ENCODE measurements around the gene GNRHR.

DNA sequence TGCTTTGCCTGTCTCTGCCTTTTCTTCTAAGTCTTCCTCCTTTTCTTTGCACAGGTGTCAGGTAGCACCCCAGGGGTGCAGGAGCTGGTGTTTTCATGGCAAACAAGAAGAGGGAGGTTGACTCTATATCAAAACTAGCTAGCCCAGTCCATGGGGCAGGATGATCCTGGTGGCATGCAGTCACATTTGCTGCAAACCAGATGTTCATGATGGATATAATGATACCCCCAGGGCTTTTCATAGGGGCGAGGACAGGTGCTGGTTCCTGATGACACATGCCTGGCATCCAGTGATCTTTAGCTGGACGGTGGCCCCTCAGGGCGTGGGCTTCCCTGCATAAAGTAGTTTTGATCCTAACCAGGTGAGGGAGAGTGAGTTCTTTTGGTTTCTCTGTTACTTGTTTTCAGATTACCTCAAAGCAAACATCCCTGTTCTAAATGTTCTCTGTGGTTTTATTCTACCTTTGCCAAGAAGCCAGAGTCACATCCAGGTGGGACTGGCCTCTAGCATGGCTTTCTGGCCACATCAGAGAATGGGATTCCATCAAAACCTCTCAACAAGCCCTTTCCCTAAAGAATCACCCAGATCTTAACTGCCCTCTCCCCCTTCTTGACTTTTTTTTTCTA is 42.1 kb downstream of the GNRHR start:
- TF ChIP-seq, protein P1, sequence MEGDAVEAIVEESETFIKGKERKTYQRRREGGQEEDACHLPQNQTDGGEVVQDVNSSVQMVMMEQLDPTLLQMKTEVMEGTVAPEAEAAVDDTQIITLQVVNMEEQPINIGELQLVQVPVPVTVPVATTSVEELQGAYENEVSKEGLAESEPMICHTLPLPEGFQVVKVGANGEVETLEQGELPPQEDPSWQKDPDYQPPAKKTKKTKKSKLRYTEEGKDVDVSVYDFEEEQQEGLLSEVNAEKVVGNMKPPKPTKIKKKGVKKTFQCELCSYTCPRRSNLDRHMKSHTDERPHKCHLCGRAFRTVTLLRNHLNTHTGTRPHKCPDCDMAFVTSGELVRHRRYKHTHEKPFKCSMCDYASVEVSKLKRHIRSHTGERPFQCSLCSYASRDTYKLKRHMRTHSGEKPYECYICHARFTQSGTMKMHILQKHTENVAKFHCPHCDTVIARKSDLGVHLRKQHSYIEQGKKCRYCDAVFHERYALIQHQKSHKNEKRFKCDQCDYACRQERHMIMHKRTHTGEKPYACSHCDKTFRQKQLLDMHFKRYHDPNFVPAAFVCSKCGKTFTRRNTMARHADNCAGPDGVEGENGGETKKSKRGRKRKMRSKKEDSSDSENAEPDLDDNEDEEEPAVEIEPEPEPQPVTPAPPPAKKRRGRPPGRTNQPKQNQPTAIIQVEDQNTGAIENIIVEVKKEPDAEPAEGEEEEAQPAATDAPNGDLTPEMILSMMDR (conservative IDR thresholded peaks at IDR 0.05; ENCODE audit: low read depth in 2 of 2) = no peak
- TF ChIP-seq POLR2AphosphoS5 (IDR thresholded peaks at IDR 0.05; ENCODE audit: low read depth) = no peak
- no peak for TF ChIP-seq EZH2 (IDR thresholded peaks at IDR 0.05; ENCODE audit: low read depth, unreplicated experiment)
- TF ChIP-seq, protein P2, sequence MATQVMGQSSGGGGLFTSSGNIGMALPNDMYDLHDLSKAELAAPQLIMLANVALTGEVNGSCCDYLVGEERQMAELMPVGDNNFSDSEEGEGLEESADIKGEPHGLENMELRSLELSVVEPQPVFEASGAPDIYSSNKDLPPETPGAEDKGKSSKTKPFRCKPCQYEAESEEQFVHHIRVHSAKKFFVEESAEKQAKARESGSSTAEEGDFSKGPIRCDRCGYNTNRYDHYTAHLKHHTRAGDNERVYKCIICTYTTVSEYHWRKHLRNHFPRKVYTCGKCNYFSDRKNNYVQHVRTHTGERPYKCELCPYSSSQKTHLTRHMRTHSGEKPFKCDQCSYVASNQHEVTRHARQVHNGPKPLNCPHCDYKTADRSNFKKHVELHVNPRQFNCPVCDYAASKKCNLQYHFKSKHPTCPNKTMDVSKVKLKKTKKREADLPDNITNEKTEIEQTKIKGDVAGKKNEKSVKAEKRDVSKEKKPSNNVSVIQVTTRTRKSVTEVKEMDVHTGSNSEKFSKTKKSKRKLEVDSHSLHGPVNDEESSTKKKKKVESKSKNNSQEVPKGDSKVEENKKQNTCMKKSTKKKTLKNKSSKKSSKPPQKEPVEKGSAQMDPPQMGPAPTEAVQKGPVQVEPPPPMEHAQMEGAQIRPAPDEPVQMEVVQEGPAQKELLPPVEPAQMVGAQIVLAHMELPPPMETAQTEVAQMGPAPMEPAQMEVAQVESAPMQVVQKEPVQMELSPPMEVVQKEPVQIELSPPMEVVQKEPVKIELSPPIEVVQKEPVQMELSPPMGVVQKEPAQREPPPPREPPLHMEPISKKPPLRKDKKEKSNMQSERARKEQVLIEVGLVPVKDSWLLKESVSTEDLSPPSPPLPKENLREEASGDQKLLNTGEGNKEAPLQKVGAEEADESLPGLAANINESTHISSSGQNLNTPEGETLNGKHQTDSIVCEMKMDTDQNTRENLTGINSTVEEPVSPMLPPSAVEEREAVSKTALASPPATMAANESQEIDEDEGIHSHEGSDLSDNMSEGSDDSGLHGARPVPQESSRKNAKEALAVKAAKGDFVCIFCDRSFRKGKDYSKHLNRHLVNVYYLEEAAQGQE (IDR thresholded peaks at IDR 0.05; ENCODE audit: unreplicated experiment) = no peak

Data from GM23338 (cell line).